ENCODE results near the gene TLR3. TPM values are rescaled to one million over a fixed set of nuclear protein-coding genes. Genes with fewer than 3 reads are reported as not detected.

TLR3 gene
- total RNA-seq, 2 experiments from 2014 or later: 0.28 to 0.47 TPM

DNA sequence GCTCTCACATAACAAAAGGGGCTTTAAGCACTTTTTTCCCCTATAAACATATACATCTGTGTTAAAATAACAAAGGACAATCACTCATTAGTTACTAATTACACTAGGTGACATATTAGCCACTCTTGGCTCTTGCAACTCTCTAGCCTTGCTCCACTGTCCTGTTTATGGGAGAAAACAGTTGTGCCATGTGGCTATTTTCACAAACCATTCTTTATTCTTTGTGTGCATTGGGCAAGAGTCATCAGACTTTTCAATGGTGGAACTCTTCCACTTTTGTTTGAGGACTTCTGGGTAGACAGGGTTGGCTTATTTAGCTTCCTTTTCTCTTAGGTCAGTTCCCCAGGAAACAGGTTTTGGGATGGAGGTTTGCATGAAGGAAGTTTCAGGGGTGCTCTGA is 19.6 kb downstream of the TLR3 start:
- Histone ChIP-seq H3K4me1 (ENCODE audit: insufficient read depth, low read length) (no peaks in the 10 kb centered on the region), H3K9me3 (ENCODE audit: control insufficient read depth in 1 of 2, insufficient read depth in 1 of 2, low read length in 2 of 2) (no peaks in the 10 kb centered on the region), H3K36me3 (ENCODE audit: insufficient read depth, low read length) (no peaks in the 10 kb centered on the region), H3K27me3 (ENCODE audit: control insufficient read depth in 1 of 2, insufficient read depth in 2 of 2, low read length in 2 of 2) (no peaks in the 10 kb centered on the region), H3K4me3 (ENCODE audit: low read length) (no peak overlapping the region), H3K27ac (ENCODE audit: low read depth in 1 of 2, low read length in 2 of 2) (no peak overlapping the region)
- Mint-ChIP-seq H3K9me3 (peaks cover 4% of the 10 kb centered on the region), H3K27ac (no peak overlapping the region), H3K4me3 (no peak overlapping the region), H3K4me1 (ENCODE audit: low read depth) (no peaks in the 10 kb centered on the region), H3K36me3 (ENCODE audit: low read depth) (no peaks in the 10 kb centered on the region), H3K27me3 (peaks cover 13% of the 10 kb centered on the region)
- ChIA-PET POLR2A (no interaction called here), CTCF (no interaction called here)
- DNase-seq (no peak), ATAC-seq (ENCODE audit: poor library complexity) (no peak)
- intact Hi-C loops (cut with DNase I, micrococcal nuclease): no loop called here
- TF ChIP-seq CTCF (IDR thresholded peaks at IDR 0.05): no peak

DNA sequence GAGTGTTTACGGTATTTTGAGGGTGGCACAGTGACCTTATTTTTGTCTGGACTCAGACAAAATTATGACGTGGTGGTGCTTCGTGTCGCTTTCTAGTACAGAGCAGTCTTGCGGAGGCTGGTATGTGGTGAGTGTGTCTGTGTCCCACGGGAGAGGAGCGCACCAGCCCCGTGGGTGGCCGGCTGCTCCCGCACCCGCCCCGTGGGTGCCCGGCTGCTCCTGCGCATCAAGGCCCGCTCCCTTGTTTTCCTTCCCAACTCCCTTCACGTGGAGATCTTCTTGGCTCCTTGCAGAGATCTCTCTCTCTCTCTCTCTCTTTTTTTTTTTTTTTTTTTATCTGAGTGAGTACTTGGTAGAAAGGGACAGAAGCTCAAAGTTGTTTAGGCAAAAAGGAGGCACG is 23.3 kb downstream of the TLR3 start:
- CTCF ChIA-PET: interaction anchor here (0.7 kb wide), 1 partner anchor 61 kb away, joined by 3 read pairs; no protein-coding TSS in a partner anchor

DNA sequence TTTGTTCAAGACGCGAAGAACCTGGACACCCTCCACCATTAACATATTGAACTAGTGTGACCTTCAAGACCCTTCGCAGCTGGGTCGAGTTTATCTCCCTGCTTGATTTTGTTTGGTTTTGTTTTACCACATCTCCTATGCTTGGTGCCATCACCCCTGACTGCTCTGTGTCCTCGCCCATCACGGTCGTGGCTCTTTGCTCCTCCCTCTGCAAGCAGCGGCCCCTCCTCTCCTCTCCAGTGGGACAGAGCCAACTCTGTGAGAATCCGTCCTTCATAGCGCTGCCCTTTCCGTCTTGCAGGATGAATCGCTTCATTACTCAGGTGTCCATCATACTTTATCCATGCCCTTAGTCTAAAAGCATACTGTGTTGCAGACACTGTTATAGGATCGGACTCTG is 26.4 kb downstream of the TLR3 start:
- no peaks in the 10 kb centered on the region for H3K9me3 ChIP-seq (ENCODE audit: control insufficient read depth in 1 of 2, insufficient read depth in 1 of 2, low read length in 2 of 2)
- no peaks in the 10 kb centered on the region for H3K9me3 Mint-ChIP-seq
- ATAC-seq (ENCODE audit: poor library complexity) (no peak), DNase-seq (no peak)
- intact Hi-C loops (cut with DNase I, micrococcal nuclease): no loop called here
- no peaks in the 10 kb centered on the region for H3K36me3 ChIP-seq (ENCODE audit: insufficient read depth, low read length)
- ChIA-PET CTCF (no interaction called here), POLR2A (no interaction called here)
- H3K36me3 Mint-ChIP-seq (ENCODE audit: low read depth): no peaks in the 10 kb centered on the region
- peaks cover 0 to 2% of the 10 kb centered on the region in 2 experiments for H3K27me3 ChIP-seq (ENCODE audit: control insufficient read depth in 1 of 2, insufficient read depth in 2 of 2, low read length in 2 of 2)
- no peak overlapping the region for H3K4me3 ChIP-seq (ENCODE audit: low read length)
- H3K4me1 ChIP-seq (ENCODE audit: insufficient read depth, low read length): no peaks in the 10 kb centered on the region
- no peak overlapping the region for H3K27ac ChIP-seq (ENCODE audit: low read depth in 1 of 2, low read length in 2 of 2)
- TF ChIP-seq CTCF (IDR thresholded peaks at IDR 0.05): no peak
- H3K27ac Mint-ChIP-seq: no peak overlapping the region
- peaks cover 19% of the 10 kb centered on the region for H3K27me3 Mint-ChIP-seq
- H3K4me1 Mint-ChIP-seq (ENCODE audit: low read depth): no peaks in the 10 kb centered on the region
- H3K4me3 Mint-ChIP-seq: no peak overlapping the region

More for the DNA sequence above, 23.3 kb downstream of the TLR3 start:
- H3K27ac Mint-ChIP-seq: no peak overlapping the region
- intact Hi-C loops (cut with DNase I, micrococcal nuclease): no loop called here
- H3K4me1 ChIP-seq (ENCODE audit: insufficient read depth, low read length): no peaks in the 10 kb centered on the region
- H3K4me3 ChIP-seq (ENCODE audit: low read length): no peak overlapping the region
- POLR2A ChIA-PET: no interaction called here
- no peaks in the 10 kb centered on the region for H3K36me3 ChIP-seq (ENCODE audit: insufficient read depth, low read length)
- peaks cover 27% of the 10 kb centered on the region for H3K27me3 Mint-ChIP-seq
- peaks cover 4% of the 10 kb centered on the region for H3K9me3 Mint-ChIP-seq
- no peaks in the 10 kb centered on the region for H3K4me1 Mint-ChIP-seq (ENCODE audit: low read depth)
- TF ChIP-seq CTCF (IDR thresholded peaks at IDR 0.05): no peak
- H3K27ac ChIP-seq (ENCODE audit: low read depth in 1 of 2, low read length in 2 of 2): no peak overlapping the region
- H3K36me3 Mint-ChIP-seq (ENCODE audit: low read depth): no peaks in the 10 kb centered on the region
- DNase-seq (no peak), ATAC-seq (ENCODE audit: poor library complexity) (no peak)
- no peaks in the 10 kb centered on the region for H3K27me3 ChIP-seq (ENCODE audit: control insufficient read depth in 1 of 2, insufficient read depth in 2 of 2, low read length in 2 of 2)
- H3K4me3 Mint-ChIP-seq: no peak overlapping the region
- no peaks in the 10 kb centered on the region for H3K9me3 ChIP-seq (ENCODE audit: control insufficient read depth in 1 of 2, insufficient read depth in 1 of 2, low read length in 2 of 2)

All from CD4-positive, alpha-beta T cell (primary cell).